Kidney (tissue), 14 donors: ENCODE measurements around the gene CATSPERD. TPM values are rescaled to one million over a fixed set of nuclear protein-coding genes. Genes with fewer than 3 reads are reported as not detected.

Experiments used
- DNase-seq, 5 donors: peaks; one replicate each; pipeline ENCODE4 v3.0.0-alpha.2; 2013 to 2020
- FAIRE-seq: peaks from 2 replicates; lab custom pipeline; 2012; peaks lifted over from hg19 to GRCh38; lab: Jason Lieb, UNC
- H3K27ac ChIP-seq, 2 donors: one replicate each; pipeline ENCODE4 v1.7.0; 2013; ENCODE audit warnings: low read depth in 2 of 2, low read length in 2 of 2, inconsistent platforms in 1 of 2
- H3K27me3 ChIP-seq: one replicate; pipeline ENCODE4 v1.7.1; 2013; ENCODE audit warnings: low read length, inconsistent platforms; ENCODE audit not compliant: control insufficient read depth, insufficient read depth
- H3K36me3 ChIP-seq, 3 donors: one replicate each; pipeline versions ENCODE4 v1.7.0 to v1.7.1; 2013; ENCODE audit warnings: low read length in 3 of 3, control low read depth in 1 of 3, inconsistent platforms in 1 of 3; ENCODE audit not compliant: insufficient read depth in 3 of 3, control insufficient read depth in 2 of 3
- H3K4me1 ChIP-seq, 3 donors: one replicate each; pipeline versions ENCODE4 v1.7.0 to v1.7.1; 2013; ENCODE audit warnings: low read length in 3 of 3, inconsistent platforms in 1 of 3, low read depth in 1 of 3; ENCODE audit not compliant: control insufficient read depth in 2 of 3, insufficient read depth in 2 of 3
- H3K4me3 ChIP-seq, 3 donors: one replicate each; pipeline versions ENCODE4 v1.7.0 to v1.8.1; 2013; ENCODE audit warnings: low read length in 3 of 3, control low read depth in 1 of 3, inconsistent platforms in 1 of 3
- H3K9ac ChIP-seq, 3 donors: one replicate each; pipeline versions ENCODE4 v1.7.0 to v1.7.1; 2013; ENCODE audit warnings: low read length in 3 of 3, control low read depth in 1 of 3, inconsistent platforms in 1 of 3
- H3K9me3 ChIP-seq, 3 donors: one replicate each; pipeline versions ENCODE4 v1.7.0 to v1.7.1; 2013; ENCODE audit warnings: low read length in 3 of 3, control low read depth in 1 of 3, inconsistent platforms in 1 of 3; ENCODE audit not compliant: control insufficient read depth in 2 of 3, insufficient read depth in 1 of 3
- CTCF ChIP-seq: IDR thresholded peaks from 3 replicates; pipeline ENCODE4 v1.5.1; 2012; ENCODE audit warnings: mild to moderate bottlenecking, moderate library complexity, borderline replicate concordance; ENCODE audit not compliant: insufficient read depth; ENCODE audit errors: extremely low read depth
- intact Hi-C: fragments of 100-400 bp; cut with DNase I; formaldehyde crosslinking; loops from one replicate; pipeline ENCODE4 v1.11.1; 2022
- polyA plus RNA-seq: library from polyadenylated mRNA; stranded (reverse); fragments of 350-450 nt; fragmentation: Illumina TruSeq; extraction: RNeasy Lipid Tissue Mini Kit (QIAGEN cat#74804); gene quantifications from one replicate; pipeline ENCODE4 v1.2.3, GENCODE V29; 2014; ENCODE audit warnings: low read depth, low replicate concordance; ENCODE audit not compliant: insufficient read depth
- total RNA-seq: library from RNA; stranded (reverse); fragmentation: NEBNext Ultra II Directional; extraction: Animal tissue kit (Norgen Biotek cat#: 25700); gene quantifications from one replicate; pipeline ENCODE4 v1.2.1, GENCODE V29; 2021
- donor health status: control.
- donor health status: control.
- donor health status: control.
- donor health status: control.
- donor health status: control.
- donor health status: DM: yes; HTN: yes; CAD: no.
- donor health status: Normal renal cell carcinoma (clear cell type).

Gene CATSPERD
- total and polyA plus RNA-seq, 2 donors from 2014 or later: not detected

GRCh38 chr19:5694956-5695648 is 25.3 kb upstream of the CATSPERD start:
- no peaks in the 10 kb centered on the region for H3K27me3 ChIP-seq
- peaks cover 0 to 9% (median 4%) of the 10 kb centered on the region in 3 donors for H3K4me1 ChIP-seq
- TF ChIP-seq CTCF: no peak
- no peak overlapping the region for H3K27ac ChIP-seq
- intact Hi-C loops: no loop called here
- no peaks in the 10 kb centered on the region for H3K9me3 ChIP-seq
- no peak for FAIRE-seq
- no peak overlapping the region for H3K4me3 ChIP-seq
- no peak for DNase-seq
- no peak overlapping the region for H3K9ac ChIP-seq
- H3K36me3 ChIP-seq: peaks cover 2 to 28% (median 12%) of the 10 kb centered on the region in 3 donors

GRCh38 chr19:5695649-5696195 is 24.7 kb upstream of the CATSPERD start:
- no peak for FAIRE-seq
- H3K9ac ChIP-seq: no peak overlapping the region

GRCh38 chr19:5696196-5697021 is 24.0 kb upstream of the CATSPERD start:
- Histone ChIP-seq H3K9me3 (no peaks in the 10 kb centered on the region), H3K4me1 (peaks cover 0 to 9% (median 4%) of the 10 kb centered on the region in 3 donors), H3K27ac (no peak overlapping the region), H3K27me3 (no peaks in the 10 kb centered on the region), H3K36me3 (peaks cover 2 to 28% (median 15%) of the 10 kb centered on the region in 3 donors), H3K4me3 (no peak overlapping the region), H3K9ac (no peak overlapping the region)
- no peak for TF ChIP-seq CTCF
- intact Hi-C loops: no loop called here
- FAIRE-seq (no peak), DNase-seq (no peak)

More at GRCh38 chr19:5695649-5696195, 24.7 kb upstream of the CATSPERD start:
- no peak for TF ChIP-seq CTCF
- Histone ChIP-seq H3K4me1 (peaks cover 0 to 9% (median 4%) of the 10 kb centered on the region in 3 donors), H3K4me3 (no peak overlapping the region), H3K27me3 (no peaks in the 10 kb centered on the region), H3K27ac (no peak overlapping the region), H3K9me3 (no peaks in the 10 kb centered on the region), H3K36me3 (peaks cover 2 to 28% (median 14%) of the 10 kb centered on the region in 3 donors)
- DNase-seq: no peak
- intact Hi-C loops: no loop called here
